Measurements from ENCODE around the gene SCGB1D1.

SCGB1D1 gene

DNA sequence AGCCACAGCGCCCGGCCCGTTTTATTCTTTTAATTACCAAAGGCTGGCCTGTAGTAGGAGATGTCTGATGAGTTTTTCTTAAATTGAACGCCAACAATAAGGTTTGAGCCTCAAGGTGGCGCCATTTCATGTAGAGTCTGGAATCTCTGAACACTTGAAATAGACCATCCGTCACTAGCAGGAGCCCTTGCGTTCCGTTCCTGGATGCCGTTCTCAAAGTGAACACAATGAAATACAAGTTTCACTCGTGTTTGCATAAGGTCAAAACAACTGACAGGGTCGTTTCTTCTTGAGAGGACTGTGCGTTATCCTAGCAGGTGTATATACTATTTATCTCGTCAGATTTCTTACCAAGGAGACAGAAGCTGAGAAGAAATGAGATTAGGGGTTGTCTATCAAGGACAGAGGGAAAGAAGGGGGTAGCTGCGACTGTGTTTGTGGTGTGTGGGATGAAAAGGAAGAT, 18.7 kb upstream of the SCGB1D1 start:
- TF ChIP-seq, protein P1, sequence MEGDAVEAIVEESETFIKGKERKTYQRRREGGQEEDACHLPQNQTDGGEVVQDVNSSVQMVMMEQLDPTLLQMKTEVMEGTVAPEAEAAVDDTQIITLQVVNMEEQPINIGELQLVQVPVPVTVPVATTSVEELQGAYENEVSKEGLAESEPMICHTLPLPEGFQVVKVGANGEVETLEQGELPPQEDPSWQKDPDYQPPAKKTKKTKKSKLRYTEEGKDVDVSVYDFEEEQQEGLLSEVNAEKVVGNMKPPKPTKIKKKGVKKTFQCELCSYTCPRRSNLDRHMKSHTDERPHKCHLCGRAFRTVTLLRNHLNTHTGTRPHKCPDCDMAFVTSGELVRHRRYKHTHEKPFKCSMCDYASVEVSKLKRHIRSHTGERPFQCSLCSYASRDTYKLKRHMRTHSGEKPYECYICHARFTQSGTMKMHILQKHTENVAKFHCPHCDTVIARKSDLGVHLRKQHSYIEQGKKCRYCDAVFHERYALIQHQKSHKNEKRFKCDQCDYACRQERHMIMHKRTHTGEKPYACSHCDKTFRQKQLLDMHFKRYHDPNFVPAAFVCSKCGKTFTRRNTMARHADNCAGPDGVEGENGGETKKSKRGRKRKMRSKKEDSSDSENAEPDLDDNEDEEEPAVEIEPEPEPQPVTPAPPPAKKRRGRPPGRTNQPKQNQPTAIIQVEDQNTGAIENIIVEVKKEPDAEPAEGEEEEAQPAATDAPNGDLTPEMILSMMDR (IDR thresholded peaks at IDR 0.05), result peak; percentile 77

DNA sequence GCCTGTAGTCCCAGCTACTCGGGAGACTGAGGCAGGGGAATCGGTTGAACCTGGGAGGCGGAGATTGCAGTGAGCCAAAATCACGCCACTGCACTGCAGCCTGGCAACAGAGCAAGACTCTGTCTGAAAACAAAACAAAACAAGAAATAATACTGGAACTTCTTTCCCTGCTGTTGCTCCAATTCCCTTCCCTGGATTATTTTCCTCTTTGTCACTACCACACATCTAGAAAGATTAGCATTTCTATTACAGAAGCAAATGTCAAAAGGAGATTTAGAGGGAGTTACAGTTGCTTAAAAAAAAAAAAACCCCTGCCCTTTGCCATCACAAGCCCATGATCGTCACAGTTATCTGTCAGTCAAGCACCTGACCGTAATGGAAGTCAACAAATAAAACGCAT, 17.7 kb upstream of the SCGB1D1 start:
- TF ChIP-seq, protein P1 (IDR thresholded peaks at IDR 0.05), result no peak

DNA sequence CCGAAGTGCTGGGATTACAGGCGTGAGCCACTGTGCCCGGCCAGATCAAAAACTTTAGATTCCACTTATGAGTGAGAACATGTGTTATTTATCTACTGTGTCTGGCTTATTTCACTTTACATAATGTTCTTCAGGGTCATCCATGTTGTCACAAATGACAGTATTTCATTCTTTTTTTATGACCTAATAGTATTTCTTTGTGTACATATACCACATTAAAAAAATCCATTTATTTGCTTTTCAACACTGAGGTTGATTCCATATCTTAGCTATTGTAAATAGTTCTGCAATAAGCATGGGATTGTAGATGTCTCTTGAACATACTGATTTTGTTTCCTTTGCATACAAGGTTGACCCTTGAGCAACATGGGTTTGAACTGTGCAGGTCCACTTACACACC, 13.2 kb upstream of the SCGB1D1 start:
- TF ChIP-seq, protein P1 (IDR thresholded peaks at IDR 0.05), result no peak

DNA sequence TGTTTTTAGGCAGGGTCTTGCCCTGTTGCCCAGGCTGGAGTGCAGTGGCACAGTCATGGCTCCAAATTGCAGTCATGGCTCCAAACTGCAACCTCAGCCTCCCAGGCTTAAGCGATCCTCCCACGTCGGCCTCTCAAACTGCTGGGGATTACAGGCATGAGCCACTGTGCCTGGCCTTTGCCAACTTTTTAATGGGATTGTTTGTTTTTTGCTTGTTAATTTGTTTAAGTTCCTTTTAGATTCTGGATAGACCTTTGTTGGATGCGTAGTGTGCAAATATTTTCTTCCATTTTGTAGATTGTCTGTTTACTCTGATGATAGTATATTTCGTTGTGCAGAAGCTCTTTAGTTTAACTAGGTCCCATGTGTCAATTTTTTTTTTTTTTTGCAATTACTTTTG, 10.0 kb upstream of the SCGB1D1 start:
- TF ChIP-seq, protein P1 (IDR thresholded peaks at IDR 0.05), result no peak

DNA sequence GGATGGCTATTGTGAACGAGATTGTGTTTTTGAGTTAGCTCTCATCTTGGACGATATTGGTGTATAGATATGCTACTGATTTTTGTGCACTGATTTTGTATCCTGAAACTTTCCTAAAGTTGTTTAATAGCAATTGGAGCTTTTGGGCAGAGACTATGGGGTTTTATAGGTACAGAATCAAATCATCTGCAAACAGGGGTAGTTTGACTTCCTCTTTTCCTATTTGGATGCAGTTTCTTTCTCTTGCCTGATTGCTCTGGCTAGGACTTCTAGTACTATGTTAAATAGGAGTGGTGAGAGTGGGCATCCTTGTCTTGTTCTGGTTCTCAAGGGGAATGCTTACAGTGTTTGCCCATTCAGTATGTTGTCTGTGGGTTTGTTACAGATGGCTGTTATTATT, 8.9 kb upstream of the SCGB1D1 start:
- TF ChIP-seq, protein P1 (IDR thresholded peaks at IDR 0.05), result no peak

DNA sequence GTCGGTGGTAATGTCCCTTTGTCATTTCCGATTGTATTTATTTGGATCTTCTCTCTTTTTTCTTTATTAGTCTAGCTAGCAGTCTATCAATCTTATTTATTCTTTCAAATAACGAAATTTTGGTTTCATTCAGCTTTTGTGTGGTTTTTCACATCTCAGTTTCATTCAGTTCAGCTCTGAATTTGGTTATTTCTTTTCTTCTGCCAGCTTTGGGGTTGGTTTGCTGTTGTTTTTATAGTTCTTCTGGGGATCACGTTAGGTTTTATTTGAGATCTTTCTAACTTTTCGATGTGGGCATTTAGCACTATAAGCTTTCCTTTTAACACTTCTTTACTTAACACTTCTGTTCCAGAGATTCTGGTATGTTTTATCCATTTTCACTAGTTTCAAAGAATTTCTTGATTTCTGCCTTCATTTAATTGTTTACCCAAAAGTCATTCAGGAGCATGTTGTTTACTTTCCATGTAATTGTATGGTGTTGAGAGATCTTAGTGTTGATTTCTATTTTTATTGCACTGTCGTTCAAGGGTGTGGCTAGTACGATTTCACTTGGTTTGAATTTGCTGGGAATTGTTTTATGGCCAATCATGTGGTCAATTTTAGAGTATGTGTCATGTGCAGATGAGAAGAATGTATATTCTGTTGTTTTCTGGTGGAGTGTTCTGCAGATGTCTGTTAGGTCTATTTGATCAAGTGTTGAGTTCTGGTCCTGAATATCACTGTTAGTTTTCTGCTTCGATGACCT, 7.7 kb upstream of the SCGB1D1 start:
- TF ChIP-seq, protein P1 (IDR thresholded peaks at IDR 0.05), result no peak

DNA sequence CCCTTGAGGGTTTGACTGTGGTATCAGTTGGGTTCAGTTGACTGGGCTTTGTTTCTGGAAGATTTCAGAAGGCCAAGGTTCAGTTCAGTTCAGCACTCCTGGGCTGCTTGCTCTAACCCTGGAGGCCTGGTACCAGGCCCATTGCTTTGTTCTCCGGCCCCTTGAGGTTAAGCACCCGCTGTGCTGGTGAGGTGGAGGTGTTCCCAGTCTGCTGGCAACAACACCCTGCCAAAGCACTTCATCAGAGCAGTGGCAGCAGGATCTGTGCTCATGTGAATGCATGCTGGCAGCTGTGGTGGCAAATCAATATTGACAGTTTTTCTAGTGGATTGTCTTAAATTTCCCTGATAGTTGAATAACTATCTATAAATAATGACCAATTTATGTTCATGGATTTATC, 3.8 kb upstream of the SCGB1D1 start:
- TF ChIP-seq, protein P1 (IDR thresholded peaks at IDR 0.05), result no peak

DNA sequence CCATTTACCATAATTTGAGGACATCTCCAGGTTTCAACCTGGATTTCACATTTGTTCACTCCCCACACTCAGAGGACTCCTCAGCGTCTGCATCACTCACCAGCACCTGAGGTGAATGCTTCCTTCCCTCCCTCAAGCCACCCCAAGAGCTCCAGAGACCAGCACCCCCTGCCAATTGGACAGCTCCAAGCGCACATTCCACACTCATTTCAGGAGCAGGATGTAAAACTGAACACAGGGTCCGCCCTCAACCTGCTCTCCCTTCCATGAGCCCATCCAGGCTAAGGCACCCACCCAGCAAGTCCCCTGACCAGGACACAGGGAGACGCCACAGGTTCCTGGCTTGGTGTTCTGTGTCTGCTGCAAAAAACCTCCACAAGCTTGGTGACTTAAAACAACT, 3.9 kb downstream of the SCGB1D1 start:
- TF ChIP-seq, protein P1 (IDR thresholded peaks at IDR 0.05), result no peak
